Upper lobe of left lung (tissue), 4 donors: ENCODE data around the gene CDR2L.

Source experiments
- POLR2A ChIP-seq, 4 donors: fragments of 450-650 bp; IDR thresholded peaks; one replicate each; pipeline ENCODE4 v1.5.1; 2016 to 2017; ENCODE audit warnings: antibody characterized with exemption in 4 of 4, mild to moderate bottlenecking in 2 of 4
- TF ChIP-seq, protein P1 (sequence below), 6 experiments: fragments of 450-650 bp in 4 of 6; fragments of 200-600 bp in 2 of 6; sonication (generic) in 2 of 6; IDR thresholded peaks; one replicate each; pipeline ENCODE4 v1.5.1; 2016 to 2019; ENCODE audit warnings: antibody characterized with exemption in 6 of 6

DNA sequence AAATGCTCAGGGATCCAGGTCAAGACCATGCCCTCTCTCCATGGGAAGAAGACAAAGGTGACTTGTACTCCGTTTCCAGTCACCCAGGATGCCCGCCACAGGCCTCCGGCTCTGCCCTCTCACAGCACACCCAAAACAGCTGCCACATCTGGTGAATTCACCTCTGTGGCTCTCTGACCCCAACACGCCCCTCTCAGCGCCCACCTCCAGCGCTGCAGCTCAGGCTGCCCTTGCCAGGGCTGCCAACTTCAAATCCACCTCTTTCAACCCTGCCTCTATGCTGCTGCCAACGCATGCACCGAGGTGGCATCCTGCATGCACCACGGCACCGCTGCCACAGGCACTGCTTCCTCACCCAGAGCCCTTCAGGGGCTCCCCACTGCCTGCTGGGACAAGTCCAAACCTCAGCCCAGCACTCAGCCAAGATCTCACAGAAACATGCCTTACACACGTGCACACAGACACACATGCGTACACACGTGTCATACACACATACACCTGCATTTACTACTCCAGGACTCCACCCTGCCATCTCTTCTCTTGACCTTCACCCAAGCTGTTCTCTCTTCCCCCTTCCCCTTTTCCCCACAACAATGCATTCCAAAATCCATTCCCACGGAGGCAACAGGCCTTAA, 22.3 kb upstream of the CDR2L start:
- TF ChIP-seq, protein P1, sequence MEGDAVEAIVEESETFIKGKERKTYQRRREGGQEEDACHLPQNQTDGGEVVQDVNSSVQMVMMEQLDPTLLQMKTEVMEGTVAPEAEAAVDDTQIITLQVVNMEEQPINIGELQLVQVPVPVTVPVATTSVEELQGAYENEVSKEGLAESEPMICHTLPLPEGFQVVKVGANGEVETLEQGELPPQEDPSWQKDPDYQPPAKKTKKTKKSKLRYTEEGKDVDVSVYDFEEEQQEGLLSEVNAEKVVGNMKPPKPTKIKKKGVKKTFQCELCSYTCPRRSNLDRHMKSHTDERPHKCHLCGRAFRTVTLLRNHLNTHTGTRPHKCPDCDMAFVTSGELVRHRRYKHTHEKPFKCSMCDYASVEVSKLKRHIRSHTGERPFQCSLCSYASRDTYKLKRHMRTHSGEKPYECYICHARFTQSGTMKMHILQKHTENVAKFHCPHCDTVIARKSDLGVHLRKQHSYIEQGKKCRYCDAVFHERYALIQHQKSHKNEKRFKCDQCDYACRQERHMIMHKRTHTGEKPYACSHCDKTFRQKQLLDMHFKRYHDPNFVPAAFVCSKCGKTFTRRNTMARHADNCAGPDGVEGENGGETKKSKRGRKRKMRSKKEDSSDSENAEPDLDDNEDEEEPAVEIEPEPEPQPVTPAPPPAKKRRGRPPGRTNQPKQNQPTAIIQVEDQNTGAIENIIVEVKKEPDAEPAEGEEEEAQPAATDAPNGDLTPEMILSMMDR (IDR thresholded peaks at IDR 0.05), result no peak
- no peak for TF ChIP-seq POLR2A (IDR thresholded peaks at IDR 0.05)
